HG03159 (cell line): Measurements from ENCODE around the gene SLC46A2.

Experiments used
- ATAC-seq: cut with Tn5 transposase; IDR thresholded peaks from one replicate; pipeline ENCODE4 v1.9.1; 2021; ENCODE audit warnings: mild to moderate bottlenecking, moderate library complexity; ENCODE audit not compliant: unreplicated experiment

Gene SLC46A2

DNA sequence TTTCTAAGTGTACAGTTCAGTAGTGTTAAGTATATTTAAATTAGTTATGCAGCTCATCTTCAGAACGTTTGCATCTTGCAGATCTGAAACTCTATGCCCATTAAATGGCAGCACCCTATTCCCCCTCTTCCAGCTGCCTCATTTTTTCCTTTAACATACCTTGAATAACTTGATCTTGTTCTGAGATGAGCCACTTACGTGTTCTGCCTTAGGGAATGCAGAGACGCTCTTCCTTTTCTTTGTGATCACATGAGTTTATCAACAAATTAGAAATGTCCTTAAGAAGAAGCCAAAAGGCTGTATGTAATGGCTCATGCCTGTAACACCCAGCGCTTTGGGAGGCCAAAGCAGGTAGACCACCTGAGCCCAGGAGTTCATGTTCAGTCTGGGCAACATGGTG is 57.6 kb downstream of the SLC46A2 start:
- ATAC-seq = no peak

DNA sequence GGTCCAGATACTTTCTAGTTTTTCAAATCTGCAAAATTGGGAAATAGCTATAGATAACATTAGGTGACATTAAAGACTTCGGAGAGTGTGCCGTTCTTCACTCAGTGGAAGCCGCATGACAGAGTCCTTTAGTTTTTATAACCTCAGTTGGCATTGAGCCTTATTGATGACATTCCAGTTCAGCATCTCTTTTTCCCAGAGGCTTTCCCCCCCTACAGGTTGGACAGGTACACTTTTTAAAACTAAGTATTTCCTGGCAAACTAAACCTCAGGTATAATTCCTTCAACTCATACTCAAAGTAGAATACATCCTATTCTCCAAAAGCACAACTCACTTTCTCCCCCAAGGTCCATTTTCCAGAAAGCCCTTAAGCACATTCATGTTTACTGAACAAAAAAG is 58.7 kb downstream of the SLC46A2 start:
- ATAC-seq = no peak

DNA sequence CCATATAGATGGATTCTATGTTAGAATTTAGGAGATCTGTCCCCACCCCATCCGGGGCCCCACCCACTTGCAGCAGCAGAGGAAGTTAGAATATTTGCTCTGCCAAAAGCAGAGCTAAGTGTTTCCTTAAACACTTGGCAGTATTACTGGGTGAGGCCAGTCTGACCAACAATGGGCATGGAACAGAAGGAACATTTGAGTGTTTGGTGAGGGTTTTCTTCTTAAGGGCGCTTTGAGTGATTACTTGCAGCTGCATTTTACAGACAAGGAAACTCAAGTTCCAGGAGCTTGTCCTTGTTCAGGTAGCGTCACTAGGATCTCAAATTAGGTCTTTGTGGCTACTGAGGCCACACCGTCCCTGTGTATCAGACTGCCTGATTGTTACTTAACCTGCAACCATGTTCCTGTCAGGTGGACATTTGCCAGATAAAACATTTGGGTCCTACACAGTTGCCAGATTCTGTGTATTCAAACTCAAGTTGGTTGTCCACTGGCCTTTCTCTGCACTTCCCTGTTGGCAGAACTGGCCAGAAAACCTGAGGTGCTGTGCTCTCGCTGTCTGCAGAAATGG is 59.3 kb downstream of the SLC46A2 start:
- ATAC-seq = no peak
